HK-2 (cell line): ENCODE measurements around the gene CADM2.

ENCODE experiments used
- DNase-seq: peaks from one replicate; pipeline ENCODE4 v3.0.0-alpha.2; 2018; ENCODE audit not compliant: unreplicated experiment

CADM2 gene

DNA sequence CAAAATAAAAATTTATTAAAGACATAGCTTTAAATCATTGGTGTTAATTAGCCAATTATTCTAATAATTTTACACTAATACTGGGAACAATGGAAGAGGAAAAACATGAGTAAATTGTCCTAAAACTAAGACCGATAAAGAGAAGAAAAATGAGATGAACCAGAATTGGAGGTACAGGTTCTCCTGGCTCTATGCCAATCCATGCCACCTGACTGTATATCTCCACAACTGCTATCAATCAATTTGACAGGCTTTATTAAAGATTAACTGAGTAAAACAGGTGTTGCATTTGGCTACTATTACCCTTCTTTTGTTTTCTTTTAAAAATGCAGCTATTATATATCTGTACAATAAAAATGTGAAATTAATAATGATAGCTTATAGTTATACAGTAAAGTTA lies 850.0 kb downstream of the CADM2 start:
- DNase-seq, result no peak

DNA sequence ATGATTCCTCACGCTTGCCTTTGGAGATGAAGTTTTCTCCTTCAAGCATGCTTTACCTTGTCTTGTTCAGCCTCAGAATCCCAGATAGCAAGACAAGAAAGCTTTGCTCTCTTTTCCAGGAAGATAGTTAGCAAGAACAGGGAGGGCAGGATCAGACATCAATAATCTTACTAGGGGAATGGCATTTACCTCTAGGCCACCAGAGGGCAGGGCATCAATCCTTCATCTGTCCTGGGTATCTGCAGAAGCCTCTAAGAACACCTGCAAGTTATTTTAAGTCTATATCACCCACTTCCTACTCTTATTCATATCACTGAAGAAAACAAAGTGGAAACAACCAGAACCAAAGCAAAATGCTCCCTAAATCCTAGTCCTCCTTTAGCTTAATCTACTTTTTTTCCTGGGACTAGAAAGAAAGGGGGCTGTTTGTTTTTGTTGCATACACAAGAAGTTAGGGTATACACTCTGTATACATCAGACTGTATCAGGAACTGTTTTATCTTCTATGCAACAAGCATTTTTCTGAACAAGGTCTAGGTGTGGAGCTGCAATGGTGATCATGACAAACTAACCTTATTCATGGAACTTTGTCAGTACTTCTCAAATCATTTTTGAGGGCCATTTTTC lies 862.5 kb downstream of the CADM2 start:
- DNase-seq, result peak; percentile 17

DNA sequence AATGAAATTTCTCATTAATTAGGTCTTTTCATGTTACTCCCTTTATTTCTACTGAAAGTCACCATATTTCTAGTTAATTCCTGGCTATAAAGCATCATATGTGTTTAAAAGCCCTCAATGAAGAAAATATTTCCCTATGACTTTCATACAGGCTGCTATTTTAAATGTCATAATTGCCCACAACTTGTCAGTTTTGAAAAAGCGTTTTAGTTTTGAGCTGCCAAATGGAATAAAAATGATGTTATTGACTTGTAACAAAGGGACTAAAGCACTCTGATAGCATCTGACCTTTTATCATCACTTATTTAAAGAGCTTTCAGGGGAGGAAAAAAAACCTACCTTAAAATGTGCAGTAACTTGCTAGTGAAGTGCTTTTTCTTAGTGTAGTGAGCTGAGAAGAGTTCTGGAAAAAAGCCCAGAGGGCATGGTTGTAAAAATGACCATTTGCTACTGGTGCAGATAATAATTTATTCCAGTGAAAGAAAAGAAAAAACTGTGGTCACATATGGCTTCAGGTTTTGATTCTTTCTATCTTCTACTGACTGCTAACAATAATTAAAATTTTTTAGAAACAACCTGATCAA lies 877.2 kb downstream of the CADM2 start:
- no peak for DNase-seq

DNA sequence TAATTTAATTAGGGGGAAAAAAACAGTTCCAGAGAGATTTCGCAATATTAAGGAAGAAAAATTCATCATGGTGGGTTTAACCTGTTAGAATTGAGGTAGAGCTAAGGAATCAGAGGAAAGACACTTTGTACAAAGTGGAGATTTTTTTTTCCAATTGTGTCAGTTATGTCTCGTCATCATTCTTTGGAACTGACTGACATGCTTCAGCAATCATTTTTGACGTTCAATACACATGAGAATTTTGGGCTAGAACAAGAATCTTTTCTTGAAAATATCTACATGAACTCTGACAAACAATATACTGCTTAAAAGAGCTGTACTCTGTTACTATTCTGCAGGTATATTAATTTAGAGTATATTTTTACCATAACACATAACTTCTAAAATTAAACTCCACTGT lies 878.6 kb downstream of the CADM2 start:
- no peak for DNase-seq

DNA sequence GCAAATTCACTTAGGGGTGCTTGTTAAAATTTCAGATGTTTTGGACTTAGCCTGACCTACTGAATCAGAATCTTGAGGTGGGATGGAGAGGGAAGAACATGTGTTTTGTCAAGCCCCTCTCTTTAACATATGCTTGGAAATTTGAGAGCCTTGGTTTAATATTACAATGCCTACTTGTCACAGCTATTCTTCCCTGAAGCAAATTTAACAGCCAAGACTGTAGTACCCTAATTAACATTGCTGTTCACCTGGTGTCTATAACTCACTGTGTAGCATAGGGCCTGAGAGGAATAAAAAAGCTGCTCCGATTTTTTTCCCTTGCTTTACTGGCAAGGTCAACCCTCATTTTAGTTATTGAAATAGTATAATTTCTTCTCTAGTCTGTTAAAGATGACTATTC lies 880.1 kb downstream of the CADM2 start:
- DNase-seq, result no peak

DNA sequence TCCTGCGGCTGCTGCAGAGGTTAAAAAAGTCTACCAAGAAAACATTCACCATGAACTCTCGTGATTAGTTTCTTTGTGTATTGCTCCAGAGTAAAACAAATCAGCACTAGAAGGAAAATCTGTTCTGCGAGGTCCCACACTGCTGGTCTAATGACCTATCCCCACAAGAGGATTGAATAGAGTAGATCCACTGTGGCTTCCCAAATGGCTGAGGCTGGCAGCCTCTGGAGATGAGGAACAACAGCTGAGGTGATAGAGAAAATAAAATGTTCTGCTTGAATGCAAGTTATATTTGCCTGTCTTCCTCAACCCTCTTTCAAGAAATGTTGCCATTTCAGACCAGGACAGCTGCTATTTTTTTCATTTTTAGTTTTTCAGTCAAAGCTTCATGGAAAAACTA lies 883.3 kb downstream of the CADM2 start:
- no peak for DNase-seq

DNA sequence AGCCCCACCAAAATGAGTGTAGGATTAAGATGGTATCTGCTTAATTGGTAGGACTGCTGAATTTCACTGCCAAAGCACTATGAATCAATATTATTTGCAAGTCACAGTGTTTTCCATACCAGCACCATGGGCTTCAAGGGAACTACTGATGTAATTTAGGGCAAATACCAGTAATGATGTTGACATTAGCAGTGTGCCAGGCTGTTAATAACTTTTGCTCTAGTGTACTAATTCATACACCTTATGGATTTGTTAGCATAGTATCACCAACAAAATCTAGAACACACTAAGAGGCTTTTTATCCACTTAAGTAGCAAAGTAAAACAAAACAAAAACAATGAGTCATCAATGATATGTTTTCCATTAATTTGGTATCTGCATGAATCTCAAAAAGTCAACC lies 888.2 kb downstream of the CADM2 start:
- no peak for DNase-seq

DNA sequence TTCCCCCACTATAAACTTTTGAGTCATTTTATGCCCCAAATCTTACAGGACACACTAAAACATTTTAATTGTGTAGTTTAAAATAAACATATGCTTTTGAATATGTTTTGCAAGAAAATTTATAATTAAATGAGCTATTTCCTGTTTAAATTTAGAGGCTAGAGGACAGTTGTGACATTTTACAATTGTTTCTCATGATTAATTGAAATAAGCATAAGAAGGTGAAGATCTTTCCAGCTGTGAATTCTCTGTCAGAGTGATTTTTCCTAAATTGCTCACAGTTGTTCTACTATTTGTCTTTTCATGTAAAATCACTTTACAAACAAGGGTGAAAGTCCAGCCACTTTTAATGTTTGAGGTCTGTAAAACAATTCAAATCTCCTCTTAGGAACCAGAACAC lies 892.3 kb downstream of the CADM2 start:
- no peak for DNase-seq

DNA sequence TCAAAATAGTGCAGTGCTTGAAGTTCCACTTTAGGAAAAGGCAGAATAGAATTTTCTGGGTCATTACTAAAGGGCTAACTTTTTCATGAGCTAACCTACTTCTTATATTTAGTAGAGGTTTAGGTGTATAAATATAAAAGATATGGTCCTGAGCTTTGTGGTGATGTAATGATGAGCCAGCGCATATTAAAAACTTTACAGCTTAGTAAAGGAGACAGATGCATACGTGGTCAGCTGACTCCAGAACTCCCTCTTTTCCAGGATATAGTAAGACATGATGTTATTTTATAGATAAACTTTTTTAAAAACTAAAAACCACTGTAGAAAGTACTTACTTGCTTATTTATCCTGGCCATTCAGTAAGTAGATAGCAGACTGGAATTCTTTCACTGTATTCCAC lies 895.0 kb downstream of the CADM2 start:
- no peak for DNase-seq

DNA sequence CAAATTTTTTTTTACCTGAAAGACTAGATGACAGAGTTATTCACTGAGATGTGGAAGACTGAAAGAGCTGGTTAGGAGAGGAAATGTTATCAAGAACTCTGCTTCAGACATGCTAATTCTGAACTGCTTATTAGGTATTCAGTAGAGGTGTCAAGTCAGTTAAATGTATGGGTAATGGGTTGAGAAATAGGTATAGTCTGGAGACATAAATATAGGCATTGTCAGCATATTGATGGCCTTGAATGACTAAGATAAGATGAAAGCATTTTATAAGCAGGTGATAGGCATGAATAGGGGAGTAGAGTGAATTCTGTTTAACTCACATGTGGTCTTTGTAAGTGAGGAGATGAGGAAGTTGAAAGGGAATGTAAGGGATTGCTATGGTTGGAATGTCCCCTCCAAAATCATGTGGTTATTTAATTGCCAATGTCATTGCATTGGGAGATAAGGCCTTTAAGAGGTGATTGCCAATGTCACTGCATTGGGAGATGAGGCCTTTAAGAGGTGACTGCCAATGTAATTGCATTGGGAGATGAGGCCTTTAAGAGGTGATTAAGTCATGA lies 904.2 kb downstream of the CADM2 start:
- DNase-seq, result no peak

DNA sequence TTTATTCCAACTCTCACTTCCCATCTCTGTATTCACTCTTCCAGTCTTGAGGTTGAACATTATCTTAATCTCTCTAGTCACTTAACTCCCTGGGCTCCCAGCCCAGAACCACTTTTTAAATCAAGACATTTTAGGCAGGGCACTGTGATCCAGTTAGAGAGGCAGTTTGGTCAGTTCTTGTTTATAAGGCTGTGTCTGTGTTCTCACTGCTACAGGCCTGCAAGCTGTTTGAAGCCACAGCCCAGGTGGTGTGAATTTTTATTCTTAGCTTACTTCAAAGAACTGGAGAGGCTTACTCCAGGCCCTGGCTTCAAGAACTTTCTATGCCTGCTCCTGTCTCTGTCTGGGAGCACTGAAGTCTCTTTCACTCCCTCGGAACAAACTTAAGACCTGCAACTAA lies 906.1 kb downstream of the CADM2 start:
- no peak for DNase-seq

DNA sequence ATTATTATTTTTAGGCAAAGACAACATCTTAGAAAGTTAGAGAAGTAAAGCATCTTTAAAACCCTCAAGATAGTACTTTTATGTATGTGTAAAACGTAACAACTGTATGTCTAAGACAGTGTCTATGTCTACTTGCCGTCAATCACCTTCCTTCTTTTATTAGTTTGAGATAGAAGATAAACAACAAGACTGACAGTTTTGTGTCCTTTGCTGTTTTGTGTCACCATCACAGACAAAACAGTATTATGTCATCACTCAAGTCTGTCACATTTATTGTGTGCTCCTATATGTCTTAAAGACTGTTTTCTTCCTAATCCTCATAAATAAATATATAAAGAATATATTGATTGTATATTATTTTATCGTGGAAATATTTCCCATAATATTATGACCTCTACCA lies 908.3 kb downstream of the CADM2 start:
- no peak for DNase-seq

DNA sequence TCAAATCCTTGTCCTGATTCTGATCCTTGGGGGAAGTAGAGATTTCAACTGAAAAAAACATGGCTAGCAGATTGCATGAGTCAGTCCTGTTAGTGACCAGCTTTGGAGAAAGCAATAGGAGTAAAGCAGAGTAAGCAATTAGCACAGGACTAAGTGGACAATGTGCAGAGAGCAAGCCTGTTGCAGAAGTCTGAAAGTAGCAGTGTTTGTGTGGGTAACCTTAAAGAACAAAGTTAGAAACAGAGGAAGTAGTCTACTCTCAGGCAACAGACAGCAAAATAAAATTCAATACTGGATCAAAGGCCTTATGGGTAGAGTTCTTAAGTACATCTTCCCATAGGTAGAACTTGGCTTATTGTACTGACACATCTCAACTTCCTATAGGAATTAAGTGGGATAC lies 916.8 kb downstream of the CADM2 start:
- DNase-seq, result no peak

DNA sequence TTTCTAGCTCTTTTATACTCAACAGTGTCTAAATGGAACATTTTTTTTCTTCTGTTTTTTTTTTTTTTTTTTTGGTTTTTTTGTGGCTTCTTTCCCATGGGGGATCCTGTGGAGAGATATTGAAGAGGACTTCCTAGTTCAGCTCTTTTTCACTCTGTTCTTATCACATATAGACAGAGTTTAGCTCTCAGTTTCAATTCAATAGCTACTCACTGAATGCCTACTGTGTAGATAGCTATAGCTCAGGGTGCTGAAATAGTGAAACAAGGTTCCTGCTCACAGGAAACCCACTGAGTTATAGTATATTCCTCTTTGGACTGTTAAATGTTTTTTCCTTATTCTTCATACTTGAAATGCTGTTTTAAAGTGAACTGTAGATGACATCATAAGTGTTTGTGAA lies 918.8 kb downstream of the CADM2 start:
- no peak for DNase-seq

DNA sequence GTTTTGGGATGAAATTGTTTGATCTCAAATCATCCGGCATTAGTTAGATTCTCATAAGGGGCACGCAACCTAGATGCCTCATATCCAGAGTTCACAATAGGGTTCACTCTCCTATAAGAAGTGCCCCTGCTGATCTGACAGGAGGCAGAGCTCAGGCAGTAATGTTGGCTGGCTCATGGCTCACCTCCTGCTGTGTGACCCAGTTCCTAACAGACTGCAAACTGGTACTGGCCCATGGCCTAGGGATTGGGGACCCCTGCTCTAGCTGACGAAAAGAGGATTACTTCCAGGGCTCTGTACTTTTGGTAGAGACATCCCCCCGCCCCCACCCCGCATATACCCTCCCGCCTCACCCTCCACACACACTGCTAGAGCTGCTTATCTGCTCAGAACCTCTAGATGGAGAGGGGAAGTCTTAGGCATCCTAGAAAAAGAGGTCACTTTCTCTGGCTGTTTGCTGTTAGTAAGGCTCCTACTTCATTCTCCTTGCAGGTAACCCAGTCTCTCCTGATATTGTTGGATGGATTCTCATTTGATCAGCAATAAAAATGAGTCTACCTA lies 923.1 kb downstream of the CADM2 start:
- no peak for DNase-seq

DNA sequence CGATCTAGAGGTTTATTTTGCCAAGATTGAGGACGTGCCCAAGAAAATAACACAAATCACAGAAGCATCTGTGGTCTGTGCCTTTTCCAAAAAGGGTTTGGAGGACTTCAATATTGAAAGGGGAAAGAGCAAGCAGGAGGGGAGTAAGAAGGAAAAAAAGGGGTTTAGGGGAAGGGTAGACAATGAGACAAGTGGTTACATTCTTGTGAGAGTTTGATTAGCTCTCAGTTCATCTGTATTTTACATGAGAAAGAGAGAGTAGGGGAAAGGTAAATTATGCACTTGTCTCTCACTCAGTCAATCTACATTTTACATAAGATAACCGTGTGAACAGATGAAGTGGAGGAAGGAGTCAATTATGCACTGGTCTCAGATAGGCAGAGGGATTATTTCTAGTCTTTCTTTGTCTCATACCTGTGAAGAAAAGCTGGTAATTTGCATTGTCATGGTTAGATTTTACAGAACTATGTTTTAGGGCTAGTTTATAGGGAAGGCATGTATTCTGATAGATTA lies 931.3 kb downstream of the CADM2 start:
- no peak for DNase-seq

DNA sequence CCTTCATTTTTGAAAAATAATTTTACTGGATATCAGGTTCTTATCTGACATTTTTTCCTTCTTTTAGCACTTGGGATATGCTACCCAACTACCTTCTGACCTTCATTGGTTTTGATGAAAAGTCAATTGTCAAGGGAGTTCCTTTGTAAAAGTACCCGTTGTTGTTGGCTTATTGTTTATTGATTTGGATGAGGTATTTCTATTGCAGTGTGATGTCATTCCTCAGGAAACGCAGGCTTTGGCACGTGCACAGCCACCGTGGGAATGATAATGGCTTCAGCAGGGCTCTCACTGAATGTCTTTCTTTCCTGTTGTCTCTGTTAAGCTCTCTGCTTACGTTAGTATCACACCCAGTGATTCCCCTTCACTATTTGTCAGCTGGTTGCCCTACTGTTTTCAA lies 944.6 kb downstream of the CADM2 start:
- no peak for DNase-seq

DNA sequence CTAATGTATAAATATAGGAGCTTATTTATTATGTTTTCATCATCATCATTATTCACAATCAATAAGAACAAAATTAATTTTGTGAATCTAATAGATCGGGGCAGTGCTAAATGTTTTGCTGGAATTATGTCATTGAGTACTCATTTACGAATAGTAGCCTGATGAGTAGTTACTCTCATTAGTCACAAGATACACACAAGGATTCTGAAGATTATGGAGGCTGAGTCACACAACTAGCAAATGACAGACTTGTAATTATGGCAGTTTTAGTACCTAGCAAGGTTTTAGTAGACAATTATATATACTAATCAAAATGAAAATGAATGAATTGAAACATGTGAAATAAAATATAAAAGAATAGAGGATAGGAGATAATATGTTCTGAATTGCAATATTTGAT lies 954.2 kb downstream of the CADM2 start:
- DNase-seq, result no peak

DNA sequence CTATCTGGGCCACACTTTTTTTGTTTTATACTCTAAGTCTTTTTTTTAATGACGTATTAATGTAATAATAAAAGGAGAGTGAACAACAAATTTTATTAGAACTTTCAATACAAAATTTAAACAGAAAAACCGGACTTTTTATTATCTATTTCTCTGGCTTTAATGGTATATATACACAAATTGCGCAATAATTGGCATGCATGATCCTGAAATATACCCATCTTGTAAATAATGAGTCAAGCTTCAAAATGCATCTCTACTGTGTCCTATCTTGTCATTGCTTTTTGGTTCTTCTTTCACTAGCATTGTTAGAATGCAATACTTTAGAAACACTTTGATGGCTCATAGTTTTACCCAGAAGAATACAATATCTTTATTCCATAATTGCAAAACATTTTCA lies 963.6 kb downstream of the CADM2 start:
- DNase-seq, result no peak

DNA sequence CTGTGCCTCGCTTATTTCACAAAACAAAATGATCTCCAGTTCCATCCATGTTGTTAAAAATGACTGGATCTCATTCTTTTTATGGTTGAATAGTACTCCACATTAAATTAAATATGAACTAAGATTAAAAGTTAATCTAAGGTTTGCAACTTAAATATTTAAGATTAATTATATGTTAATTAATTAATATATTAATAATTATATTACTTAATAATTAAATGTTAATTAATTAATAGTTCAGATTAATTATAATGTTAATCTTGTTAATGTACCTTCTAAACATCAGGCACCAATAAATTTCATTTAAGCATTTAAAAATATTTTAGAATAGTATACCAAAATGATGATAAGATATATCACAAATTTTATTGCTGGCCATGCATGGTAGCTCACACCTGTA lies 971.9 kb downstream of the CADM2 start:
- DNase-seq, result no peak

DNA sequence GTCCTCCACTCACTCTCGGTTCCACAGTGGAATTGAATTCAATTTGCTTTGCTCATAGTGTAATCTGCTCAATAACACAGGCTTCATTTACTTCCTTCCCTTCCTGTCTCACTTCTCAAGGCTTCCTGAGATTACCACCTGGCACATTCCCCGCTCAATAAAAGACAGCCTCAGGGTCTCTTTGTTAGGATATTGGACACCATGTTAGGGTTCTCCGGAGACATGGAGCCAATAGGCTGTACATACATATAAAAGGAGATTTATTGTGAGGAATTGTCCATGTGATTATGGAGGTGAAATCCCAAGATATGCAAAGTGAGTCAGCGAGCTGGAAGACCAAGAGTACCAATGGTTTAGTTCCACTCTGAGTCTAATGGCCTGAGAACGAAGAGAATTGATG lies 974.5 kb downstream of the CADM2 start:
- DNase-seq, result no peak

DNA sequence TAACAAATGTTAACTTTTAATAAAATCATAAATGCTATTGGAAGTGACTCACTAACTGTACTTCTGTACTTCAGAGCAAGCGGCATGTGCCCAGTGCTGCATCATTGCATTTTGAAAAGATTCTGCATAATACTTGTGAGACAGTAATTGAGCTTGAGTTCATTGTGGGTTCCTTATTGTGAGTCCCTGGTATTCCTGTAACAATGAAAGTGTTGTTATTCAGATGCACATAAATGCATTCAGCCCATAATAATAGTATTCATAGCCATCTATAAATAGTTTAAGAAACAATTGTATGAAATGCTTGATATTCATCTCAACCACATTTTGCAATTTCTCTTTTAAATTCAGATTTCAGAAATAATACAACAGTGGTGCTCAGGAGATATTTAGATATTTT lies 976.4 kb downstream of the CADM2 start:
- no peak for DNase-seq

DNA sequence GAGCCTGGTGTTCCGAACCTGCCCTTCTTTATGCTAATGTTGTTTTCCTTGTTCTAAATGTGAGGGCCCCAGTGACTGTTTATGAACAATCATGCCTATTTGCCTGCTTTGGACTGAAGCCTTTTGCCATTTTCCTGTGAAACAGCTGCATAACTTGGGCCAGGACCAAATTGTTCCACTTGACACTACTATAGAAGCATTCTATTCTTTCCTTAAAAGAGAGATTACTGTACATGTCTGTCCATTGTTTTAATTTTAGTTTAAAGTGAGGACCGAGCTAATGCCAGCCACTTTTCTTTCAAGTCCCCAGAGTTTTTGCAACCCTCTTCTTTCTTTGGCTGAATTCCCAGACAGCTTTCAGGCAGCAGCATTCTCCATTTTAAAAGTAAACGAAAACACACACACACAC lies 980.3 kb downstream of the CADM2 start:
- DNase-seq, result no peak
